NT2/D1 (cell line): ENCODE results near the gene ZBTB16.

Source experiments
- DNase-seq: peaks from one replicate; pipeline ENCODE4 v3.0.0-alpha.2; 2011; ENCODE audit warnings: low read depth, low spot score
- H3K27me3 ChIP-seq: 2 replicates; pipeline ENCODE4 v1.6.0; 2011; ENCODE audit warnings: mild to moderate bottlenecking; ENCODE audit not compliant: insufficient read length, insufficient read depth
- H3K36me3 ChIP-seq: 2 replicates; pipeline ENCODE4 v1.6.1; 2011; ENCODE audit warnings: mild to moderate bottlenecking, low read length, mixed read lengths; ENCODE audit not compliant: insufficient read depth, insufficient read length
- H3K4me1 ChIP-seq: 2 replicates; pipeline ENCODE4 v1.5.1; 2011; ENCODE audit not compliant: insufficient read depth, insufficient read length
- H3K4me3 ChIP-seq: 2 replicates; pipeline ENCODE4 v1.5.1; 2011; ENCODE audit warnings: low read depth; ENCODE audit not compliant: insufficient read length
- H3K9ac ChIP-seq: 2 replicates; pipeline ENCODE4 v1.6.0; 2011; ENCODE audit warnings: low read depth; ENCODE audit not compliant: insufficient read length
- H3K9me3 ChIP-seq: 2 replicates; pipeline ENCODE4 v1.5.1; 2011; ENCODE audit warnings: mild to moderate bottlenecking, low read length; ENCODE audit not compliant: insufficient read depth
- SUZ12 ChIP-seq: IDR thresholded peaks from 2 replicates; pipeline ENCODE4 v1.6.1; 2011; ENCODE audit not compliant: insufficient read length, insufficient read depth; ENCODE audit errors: extremely low read depth
- YY1 ChIP-seq: IDR thresholded peaks from 2 replicates; pipeline ENCODE4 v1.6.1; 2011; ENCODE audit not compliant: insufficient read length, insufficient read depth
- ZNF274 ChIP-seq: IDR thresholded peaks from 2 replicates; pipeline ENCODE4 v1.6.1; 2011; ENCODE audit warnings: mild to moderate bottlenecking, low read depth, low read length

The ZBTB16 gene

DNA sequence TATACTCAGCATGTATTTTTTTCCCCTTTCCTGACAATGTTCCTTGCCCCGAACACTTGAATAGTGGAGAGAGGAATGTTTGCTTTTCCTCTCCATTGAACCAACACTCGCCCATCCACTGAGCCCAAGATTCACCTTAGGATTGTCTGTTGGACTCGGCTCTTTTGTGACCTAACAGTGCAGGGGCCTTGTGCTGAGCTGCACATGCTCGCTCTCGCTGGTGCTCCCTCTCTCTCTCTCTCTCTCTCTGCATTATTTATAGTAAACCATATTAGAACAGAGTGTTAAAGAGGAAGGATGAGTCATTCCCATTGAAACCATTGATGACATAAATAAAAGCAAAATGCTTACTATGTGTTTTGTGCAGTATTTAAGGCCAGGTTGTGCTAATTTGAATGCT is 20.7 kb downstream of the ZBTB16 start:
- TF ChIP-seq ZNF274 = no peak
- TF ChIP-seq SUZ12 = no peak
- TF ChIP-seq YY1 = no peak
- Histone ChIP-seq H3K36me3 (no peaks in the 10 kb centered on the region), H3K4me3 (no peak overlapping the region), H3K4me1 (peaks cover 7% of the 10 kb centered on the region), H3K27me3 (peaks cover 16% of the 10 kb centered on the region), H3K9ac (no peak overlapping the region), H3K9me3 (no peaks in the 10 kb centered on the region)
- DNase-seq = no peak

DNA sequence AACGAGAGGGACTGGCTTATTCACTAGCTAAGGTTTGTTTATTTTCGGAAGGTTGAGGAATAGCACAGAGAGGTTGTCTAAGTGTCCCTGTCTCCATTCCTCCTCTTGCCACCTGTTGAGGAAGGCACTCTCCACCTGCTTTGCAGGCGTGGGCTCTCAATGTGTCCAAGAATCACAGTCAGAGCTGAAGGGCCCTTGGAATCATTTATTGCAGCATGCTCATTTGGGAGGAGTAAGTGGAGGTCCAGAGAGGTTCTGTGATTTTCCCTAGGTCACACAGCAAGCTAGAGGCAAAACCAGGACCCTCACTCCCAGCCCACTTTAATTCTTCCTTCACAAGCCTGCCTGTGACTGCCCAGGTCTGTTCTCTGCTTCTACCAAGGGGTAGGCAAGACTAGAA is 21.3 kb downstream of the ZBTB16 start:
- Histone ChIP-seq H3K27me3 (peaks cover 16% of the 10 kb centered on the region), H3K4me1 (peaks cover 7% of the 10 kb centered on the region)

DNA sequence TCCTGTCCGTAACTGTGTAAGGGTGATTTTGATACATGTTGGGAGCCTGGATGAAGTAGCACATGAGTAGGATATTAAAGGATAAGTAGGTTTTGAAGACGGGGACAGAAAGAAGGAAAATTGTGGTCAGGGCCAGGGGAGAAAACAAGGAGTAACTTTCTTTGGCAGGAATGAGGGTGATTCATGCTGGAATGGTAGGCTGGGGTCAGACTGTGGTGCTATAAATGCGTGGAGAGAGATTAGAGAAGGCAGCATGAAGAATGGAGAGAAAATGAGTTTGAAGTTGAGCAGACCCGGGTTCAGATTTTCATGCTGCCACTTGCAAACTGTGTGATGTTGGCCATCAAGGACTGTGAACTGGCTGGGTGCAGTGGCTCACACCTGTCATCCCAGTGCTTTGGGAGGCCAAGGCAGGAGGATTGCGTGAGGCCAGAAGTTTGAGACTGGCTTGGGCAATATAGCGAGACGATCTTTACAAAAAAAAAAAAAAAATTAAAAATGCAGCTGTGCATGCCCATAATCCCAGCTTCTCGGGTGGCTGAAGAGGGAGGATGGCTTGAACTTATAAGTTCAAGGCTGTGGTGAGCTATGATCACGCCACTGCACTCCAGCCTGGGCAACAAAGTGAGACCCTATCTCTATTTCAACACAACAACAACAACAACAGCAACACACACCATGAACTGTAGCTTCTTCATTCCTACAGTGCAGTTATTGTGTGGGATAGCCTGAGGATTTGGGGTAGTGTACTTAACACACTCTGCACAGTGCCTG is 22.3 kb downstream of the ZBTB16 start:
- peaks cover 13% of the 10 kb centered on the region for H3K27me3 ChIP-seq
- H3K4me3 ChIP-seq = no peak overlapping the region
- no peaks in the 10 kb centered on the region for H3K36me3 ChIP-seq
- no peak overlapping the region for H3K9ac ChIP-seq
- TF ChIP-seq YY1 (no peak), SUZ12 (no peak), ZNF274 (no peak)
- H3K9me3 ChIP-seq = no peaks in the 10 kb centered on the region
- DNase-seq = no peak
- H3K4me1 ChIP-seq = peaks cover 7% of the 10 kb centered on the region

More for the DNA sequence above, 21.3 kb downstream of the ZBTB16 start:
- TF ChIP-seq SUZ12 (no peak), YY1 (no peak)
- no peak overlapping the region for H3K9ac ChIP-seq
- H3K4me3 ChIP-seq = no peak overlapping the region
- H3K36me3 ChIP-seq = no peaks in the 10 kb centered on the region
- H3K9me3 ChIP-seq = no peaks in the 10 kb centered on the region
- no peak for DNase-seq

DNA sequence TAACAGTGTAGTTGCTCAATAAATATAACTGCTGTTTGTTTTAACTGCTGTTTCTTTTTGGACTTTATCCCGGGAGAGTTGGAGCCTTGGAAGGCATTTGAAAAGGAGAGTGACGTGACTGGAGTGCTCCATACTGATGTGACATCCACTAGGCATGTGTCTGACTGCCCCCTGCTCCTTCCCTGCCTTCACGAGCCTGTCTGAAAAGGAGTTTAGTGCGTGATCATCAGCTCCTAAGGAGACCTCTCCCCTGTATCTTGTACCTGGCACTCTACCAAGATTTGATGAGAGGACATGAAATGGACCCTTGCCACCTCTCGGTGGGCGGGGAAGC is 22.9 kb downstream of the ZBTB16 start:
- peaks cover 3% of the 10 kb centered on the region for H3K4me1 ChIP-seq
- no peak overlapping the region for H3K4me3 ChIP-seq
- H3K9me3 ChIP-seq = no peaks in the 10 kb centered on the region
- no peak overlapping the region for H3K9ac ChIP-seq
- no peak for DNase-seq
- H3K36me3 ChIP-seq = no peaks in the 10 kb centered on the region
- TF ChIP-seq SUZ12 (no peak), ZNF274 (no peak), YY1 (no peak)
- H3K27me3 ChIP-seq = peaks cover 7% of the 10 kb centered on the region

DNA sequence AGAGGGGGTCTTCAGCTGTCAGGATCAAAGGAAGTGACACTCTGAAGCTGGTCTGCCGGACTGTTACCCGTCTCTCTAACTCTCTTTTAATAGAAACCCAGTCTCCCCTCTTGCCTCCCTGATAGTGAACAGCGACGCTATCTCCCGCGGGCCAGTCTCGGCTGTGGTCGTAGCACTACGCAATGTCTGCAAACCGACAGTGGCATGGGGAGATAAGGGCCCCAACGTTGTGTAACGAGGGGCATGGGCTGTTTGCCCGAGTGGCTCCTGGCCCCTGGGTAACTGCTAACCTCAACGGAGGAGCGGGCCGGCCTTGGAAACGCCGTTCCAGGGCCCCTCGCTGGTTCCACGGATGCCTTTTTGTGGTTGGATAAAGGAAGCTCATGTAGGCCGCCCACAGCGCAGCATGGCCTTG is 23.3 kb downstream of the ZBTB16 start:
- Histone ChIP-seq H3K9ac (no peak overlapping the region), H3K27me3 (peaks cover 3% of the 10 kb centered on the region), H3K4me3 (no peak overlapping the region), H3K4me1 (peaks cover 2% of the 10 kb centered on the region), H3K9me3 (no peaks in the 10 kb centered on the region), H3K36me3 (no peaks in the 10 kb centered on the region)
- no peak for TF ChIP-seq SUZ12
- no peak for TF ChIP-seq ZNF274
- TF ChIP-seq YY1 = no peak
- no peak for DNase-seq

DNA sequence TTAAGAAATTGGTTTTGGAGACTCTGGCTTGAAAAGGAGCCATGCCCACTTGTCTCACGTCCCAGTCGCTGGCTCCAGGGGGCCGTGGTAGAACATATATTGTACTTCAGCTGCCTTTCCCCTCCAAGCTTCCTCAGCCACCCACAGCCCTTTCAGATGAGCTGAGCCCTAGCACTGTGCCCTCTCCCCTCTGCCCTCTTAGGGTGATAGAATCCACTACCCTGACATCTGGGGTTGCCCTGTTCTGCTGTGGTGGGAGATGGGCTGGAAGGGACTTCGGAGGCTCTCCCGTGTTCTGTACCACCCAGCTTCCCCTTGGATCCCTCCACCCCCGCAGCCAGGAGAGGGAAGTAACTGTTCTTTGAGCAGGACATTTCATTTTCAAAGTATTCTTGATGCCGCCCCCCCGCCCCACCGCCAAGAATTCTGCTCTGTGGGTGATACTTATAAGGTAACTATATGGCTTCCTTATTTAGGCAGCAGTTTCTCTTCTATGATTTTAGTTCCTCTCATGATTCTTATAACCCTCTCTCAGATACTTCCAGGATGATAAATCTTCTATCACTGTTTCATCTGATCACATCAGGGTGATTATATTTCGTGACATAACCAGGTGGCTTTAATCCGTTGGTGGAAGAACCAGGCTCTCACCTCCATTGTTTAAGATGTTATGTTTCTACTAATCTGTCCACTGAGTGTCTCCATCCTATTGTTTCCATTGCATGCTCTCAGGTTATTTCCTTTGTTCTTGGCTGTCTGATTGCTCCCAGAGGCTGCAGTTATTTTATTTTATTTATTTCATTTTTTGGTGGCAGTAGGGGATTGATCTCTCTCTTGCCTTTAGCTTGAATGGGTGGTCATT is 24.1 kb downstream of the ZBTB16 start:
- Histone ChIP-seq H3K27me3 (peaks cover 3% of the 10 kb centered on the region), H3K4me1 (peaks cover 2% of the 10 kb centered on the region), H3K9me3 (no peaks in the 10 kb centered on the region), H3K36me3 (no peaks in the 10 kb centered on the region), H3K4me3 (no peak overlapping the region), H3K9ac (no peak overlapping the region)
- no peak for DNase-seq
- TF ChIP-seq SUZ12 (no peak), YY1 (no peak)

DNA sequence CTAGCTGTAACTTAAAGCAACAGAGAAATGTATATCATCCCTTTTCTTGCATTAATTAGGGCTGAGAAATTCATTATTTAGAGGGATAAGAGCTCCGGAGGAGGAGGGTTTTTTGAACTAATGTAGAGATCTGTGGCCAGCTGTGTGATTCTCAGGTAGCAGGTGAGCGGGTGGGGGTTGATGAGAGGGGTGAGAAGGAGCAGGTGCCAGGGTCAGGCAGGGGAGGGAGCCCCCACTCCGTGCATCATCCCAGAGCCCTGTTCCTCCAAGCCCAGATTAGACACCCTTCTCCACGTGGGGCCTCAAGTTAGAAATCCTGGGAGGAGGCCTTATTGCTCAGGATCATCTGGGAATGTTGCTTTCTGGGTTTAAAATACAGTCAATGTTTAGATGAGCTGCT is 24.9 kb downstream of the ZBTB16 start:
- no peaks in the 10 kb centered on the region for H3K4me1 ChIP-seq
- H3K27me3 ChIP-seq = peaks cover 3% of the 10 kb centered on the region
- TF ChIP-seq SUZ12 (no peak), ZNF274 (no peak), YY1 (no peak)

More for the DNA sequence above, 24.9 kb downstream of the ZBTB16 start:
- Histone ChIP-seq H3K36me3 (no peaks in the 10 kb centered on the region), H3K4me3 (no peak overlapping the region), H3K9me3 (no peaks in the 10 kb centered on the region), H3K9ac (no peak overlapping the region)
- no peak for DNase-seq
